ENCODE measurements around the gene EPHB3. TPM values are rescaled to one million over a fixed set of nuclear protein-coding genes. Genes with fewer than 3 reads are reported as not detected.

Gene EPHB3
- polyA plus RNA-seq, 1 experiment: 1.9 TPM

- Histone ChIP-seq H3K9me3 (ENCODE audit: control insufficient read depth, insufficient read depth, low read length) (peaks cover 2% of the 10 kb centered on the region; the same call in 1 of the 2 replicates), H3K27me3 (ENCODE audit: control insufficient read depth, insufficient read depth, low read length) (peaks cover 11% of the 10 kb centered on the region), H3K27ac (ENCODE audit: low read depth, low read length) (no peak overlapping the region), H3K4me3 (ENCODE audit: low read depth, low read length) (no peak overlapping the region)
- POLR2A ChIA-PET: no interaction called here
- CTCF ChIA-PET: no interaction called here
- DNase-seq (ENCODE audit: low read depth, low spot score): no peak
- TF ChIP-seq CTCF (IDR thresholded peaks at IDR 0.05; ENCODE audit: low read depth, low read length): no peak
These were observed 34.1 kb downstream of the EPHB3 start for GRCh38 chr3:184595726-184596125.

GRCh38 chr3:184596233-184596632, 34.6 kb downstream of the EPHB3 start:
- peaks cover 2% of the 10 kb centered on the region; the same call in 1 of the 2 replicates for H3K9me3 ChIP-seq (ENCODE audit: control insufficient read depth, insufficient read depth, low read length)
- no peak overlapping the region for H3K27ac ChIP-seq (ENCODE audit: low read depth, low read length)
- no peak overlapping the region for H3K4me3 ChIP-seq (ENCODE audit: low read depth, low read length)
- no peak for DNase-seq (ENCODE audit: low read depth, low spot score)
- no peak for TF ChIP-seq CTCF (IDR thresholded peaks at IDR 0.05; ENCODE audit: low read depth, low read length)
- ChIA-PET POLR2A (no interaction called here), CTCF (no interaction called here)
- H3K27me3 ChIP-seq (ENCODE audit: control insufficient read depth, insufficient read depth, low read length): peaks cover 16% of the 10 kb centered on the region

GRCh38 chr3:184596886-184597575, 35.4 kb downstream of the EPHB3 start:
- Histone ChIP-seq H3K9me3 (ENCODE audit: control insufficient read depth, insufficient read depth, low read length) (peaks cover 2% of the 10 kb centered on the region; the same call in 1 of the 2 replicates), H3K27ac (ENCODE audit: low read depth, low read length) (no peak overlapping the region), H3K27me3 (ENCODE audit: control insufficient read depth, insufficient read depth, low read length) (peaks cover 22% of the 10 kb centered on the region), H3K4me3 (ENCODE audit: low read depth, low read length) (no peak overlapping the region)
- TF ChIP-seq CTCF (IDR thresholded peaks at IDR 0.05; ENCODE audit: low read depth, low read length): no peak
- DNase-seq (ENCODE audit: low read depth, low spot score): no peak
- POLR2A ChIA-PET: no interaction called here
- CTCF ChIA-PET: no interaction called here

GRCh38 chr3:184597829-184598573, 36.4 kb downstream of the EPHB3 start:
- ChIA-PET CTCF (no interaction called here), POLR2A (no interaction called here)
- Histone ChIP-seq H3K9me3 (ENCODE audit: control insufficient read depth, insufficient read depth, low read length) (no peaks in the 10 kb centered on the region; the same call in 1 of the 2 replicates), H3K27me3 (ENCODE audit: control insufficient read depth, insufficient read depth, low read length) (peaks cover 31% of the 10 kb centered on the region), H3K27ac (ENCODE audit: low read depth, low read length) (no peak overlapping the region), H3K4me3 (ENCODE audit: low read depth, low read length) (no peak overlapping the region)
- TF ChIP-seq CTCF (IDR thresholded peaks at IDR 0.05; ENCODE audit: low read depth, low read length): no peak
- DNase-seq (ENCODE audit: low read depth, low spot score): no peak

GRCh38 chr3:184598574-184598927, 37.0 kb downstream of the EPHB3 start:
- ChIA-PET CTCF (no interaction called here), POLR2A (no interaction called here)
- H3K9me3 ChIP-seq (ENCODE audit: control insufficient read depth, insufficient read depth, low read length): no peaks in the 10 kb centered on the region; the same call in 1 of the 2 replicates
- no peak for DNase-seq (ENCODE audit: low read depth, low spot score)
- peaks cover 36% of the 10 kb centered on the region for H3K27me3 ChIP-seq (ENCODE audit: control insufficient read depth, insufficient read depth, low read length)
- H3K27ac ChIP-seq (ENCODE audit: low read depth, low read length): no peak overlapping the region
- no peak for TF ChIP-seq CTCF (IDR thresholded peaks at IDR 0.05; ENCODE audit: low read depth, low read length)
- H3K4me3 ChIP-seq (ENCODE audit: low read depth, low read length): no peak overlapping the region
